Gastroesophageal sphincter (tissue), 3 donors: ENCODE data around the gene PSMD3.

ENCODE experiments used
- CTCF ChIP-seq, 4 experiments: fragments of 200-600 bp in 2 of 4; fragments of 450-650 bp in 2 of 4; sonication (generic) in 1 of 4; IDR thresholded peaks; one replicate each; pipeline ENCODE4 v1.5.1; 2017 to 2019; ENCODE audit warnings: antibody characterized with exemption in 4 of 4, mild to moderate bottlenecking in 2 of 4, moderate library complexity in 2 of 4
- EP300 ChIP-seq: sonication (generic); formaldehyde crosslinking; IDR thresholded peaks from one replicate; pipeline ENCODE4 v1.6.1; 2017; ENCODE audit warnings: antibody characterized with exemption, mild to moderate bottlenecking
- POLR2A ChIP-seq, 2 donors: fragments of 450-650 bp; IDR thresholded peaks; one replicate each; pipeline ENCODE4 v1.6.1; 2017; ENCODE audit warnings: antibody characterized with exemption in 2 of 2, mild to moderate bottlenecking in 2 of 2, moderate library complexity in 1 of 2
- POLR2AphosphoS5 ChIP-seq: sonication (generic); formaldehyde crosslinking; IDR thresholded peaks from one replicate; pipeline ENCODE4 v1.6.1; 2017; ENCODE audit warnings: antibody characterized with exemption

GRCh38 chr17:40018211-40019121 is 37.9 kb downstream of the PSMD3 start:
- TF ChIP-seq CTCF (IDR thresholded peaks at IDR 0.05), result peak in 1 of 4 experiments; percentile 7
- peak; percentile 42 for TF ChIP-seq POLR2AphosphoS5
- no peak for TF ChIP-seq POLR2A (IDR thresholded peaks at IDR 0.05)
- no peak for TF ChIP-seq EP300
